Upper lobe of left lung (tissue), 6 donors: ENCODE results near the gene MCRIP1. TPM values are rescaled to one million over a fixed set of nuclear protein-coding genes. Genes with fewer than 3 reads are reported as not detected.
A peak's percentile ranks its signal among the peaks of the same experiment; 100 is the strongest.

Experiments used
- ATAC-seq, 2 donors: fragments of 200-7000 bp; cut with Tn5 transposase; one replicate each; pipeline ENCODE4 v1.9.1; 2022; ENCODE audit warnings: mild to moderate bottlenecking in 2 of 2, moderate library complexity in 2 of 2; ENCODE audit not compliant: low FRiP score in 2 of 2
- DNase-seq, 2 donors: peaks; one replicate each; pipeline ENCODE4 v3.0.0-alpha.2; 2019 to 2020
- H3K27ac ChIP-seq, 4 donors: fragments of 200-600 bp; sonication (generic); one replicate each; pipeline ENCODE4 v1.5.1; 2016 to 2019
- H3K27me3 ChIP-seq, 4 donors: fragments of 200-600 bp; sonication (generic); one replicate each; pipeline ENCODE4 v1.5.1; 2017 to 2019
- H3K36me3 ChIP-seq, 4 donors: fragments of 200-600 bp; sonication (generic); one replicate each; pipeline ENCODE4 v1.5.1; 2016 to 2019
- H3K4me1 ChIP-seq, 4 donors: fragments of 200-600 bp; sonication (generic); one replicate each; pipeline ENCODE4 v1.5.1; 2018 to 2019
- H3K4me3 ChIP-seq, 4 donors: fragments of 200-600 bp; sonication (generic); one replicate each; pipeline ENCODE4 v1.5.1; 2017 to 2019; ENCODE audit warnings: mild to moderate bottlenecking in 2 of 4, moderate library complexity in 1 of 4
- H3K9me3 ChIP-seq, 4 donors: fragments of 200-600 bp; sonication (generic); one replicate each; pipeline ENCODE4 v1.5.1; 2018 to 2019
- CTCF ChIP-seq, 6 experiments: fragments of 450-650 bp in 4 of 6; fragments of 200-600 bp in 2 of 6; sonication (generic) in 2 of 6; IDR thresholded peaks; one replicate each; pipeline ENCODE4 v1.5.1; 2016 to 2019; ENCODE audit warnings: antibody characterized with exemption in 6 of 6
- EP300 ChIP-seq, 4 donors: sonication (generic); formaldehyde crosslinking; IDR thresholded peaks; one replicate each; pipeline ENCODE4 v1.5.1; 2017; ENCODE audit warnings: antibody characterized with exemption in 4 of 4, control low read depth in 2 of 4
- POLR2A ChIP-seq, 4 donors: fragments of 450-650 bp; IDR thresholded peaks; one replicate each; pipeline ENCODE4 v1.5.1; 2016 to 2017; ENCODE audit warnings: antibody characterized with exemption in 4 of 4, mild to moderate bottlenecking in 2 of 4
- POLR2AphosphoS5 ChIP-seq, 2 donors: sonication (generic); formaldehyde crosslinking; IDR thresholded peaks; one replicate each; pipeline ENCODE4 v1.5.1; 2017; ENCODE audit warnings: antibody characterized with exemption in 2 of 2
- WGBS, 2 donors: methylation state at CpG; one replicate each; pipeline ENCODE4 v1.1.5; 2017 to 2018; 5-methylcytosine and 5-hydroxymethylcytosine counted together
- total RNA-seq, 6 donors: library from RNA; depleted of rRNA in 4 of 6; stranded (reverse); fragments of >200 nt in 4 of 6; gene quantifications; one replicate each; pipeline versions ENCODE4 v1.1.0 to v1.2.1, GENCODE V29; 2016 to 2021
- donor health status: DM: no; HTN: no; CAD: no; lungs with moderate emphysema.
- donor health status: DM: no; HTN: yes; CAD: no; lungs with severe emphysema.

MCRIP1 gene
- total RNA-seq, 6 donors from 2014 or later = 30.1 to 106 (median 70.1) TPM

DNA sequence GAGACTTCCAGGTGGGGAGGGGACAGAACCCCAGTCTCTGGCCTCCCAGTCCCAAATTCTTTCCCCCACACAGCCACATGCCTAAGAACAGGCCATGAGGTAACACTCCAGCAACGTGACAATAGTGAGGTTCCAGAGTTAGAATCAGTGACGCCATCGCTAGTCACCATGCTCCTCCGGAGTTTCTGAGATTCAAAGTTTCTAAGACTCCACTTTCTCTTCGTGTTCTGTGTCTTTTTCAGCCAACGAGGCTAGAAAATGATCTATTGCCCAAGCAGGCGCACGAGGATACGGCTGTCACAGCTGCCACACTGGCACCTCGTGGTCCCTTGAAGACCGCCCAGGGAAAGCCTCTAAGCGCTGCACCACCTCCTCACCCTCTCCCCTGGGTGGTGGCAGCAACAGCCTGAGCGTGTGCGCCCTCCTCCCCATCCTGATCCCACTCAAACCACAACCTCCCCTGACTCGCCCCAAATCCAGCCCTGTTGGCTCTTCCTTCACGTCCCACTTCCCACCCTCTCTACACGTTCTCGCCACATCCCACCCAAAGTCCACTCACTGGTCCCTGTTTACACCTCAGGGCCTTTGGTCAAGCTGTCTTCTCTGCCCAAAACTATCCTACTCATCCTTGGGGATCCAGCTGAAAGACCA lies 1.0 kb downstream of the MCRIP1 start:
- peak in 1 of 2 donors; percentile 62 for DNase-seq

GRCh38 chr17:81831563-81831956 lies 1.5 kb downstream of the MCRIP1 start:
- DNase-seq (peak in 1 of 2 donors; percentile 44), ATAC-seq (no peak)
- WGBS, 2 donors = 60 to 69% methylated on average over 3 to 5 of the region's 7 CpGs
- Histone ChIP-seq H3K9me3 (no peaks in the 10 kb centered on the region), H3K36me3 (no peaks in the 10 kb centered on the region), H3K4me1 (peaks cover 21 to 55% (median 32%) of the 10 kb centered on the region in 4 donors), H3K27me3 (no peaks in the 10 kb centered on the region), H3K27ac (peak overlapping the region; percentile 90 to 96 (median 92)), H3K4me3 (peak overlapping the region in 1 of 4 donors; percentile 97)
- TF ChIP-seq CTCF (IDR thresholded peaks at IDR 0.05) (no peak), EP300 (IDR thresholded peaks at IDR 0.05) (no peak), POLR2A (IDR thresholded peaks at IDR 0.05) (no peak), POLR2AphosphoS5 (IDR thresholded peaks at IDR 0.05) (no peak)

More for the DNA sequence above, 1.0 kb downstream of the MCRIP1 start:
- 17 to 24% methylated on average over 17 to 18 of the region's 18 CpGs for WGBS, 2 donors
- H3K27me3 ChIP-seq = no peaks in the 10 kb centered on the region
- TF ChIP-seq POLR2AphosphoS5 (IDR thresholded peaks at IDR 0.05) (peak in 1 of 2 donors; percentile 17), CTCF (IDR thresholded peaks at IDR 0.05) (no peak)
- peak; percentile 27 to 54 for ATAC-seq
- no peaks in the 10 kb centered on the region for H3K9me3 ChIP-seq
- H3K4me1 ChIP-seq = peaks cover 21 to 55% (median 32%) of the 10 kb centered on the region in 4 donors
- H3K36me3 ChIP-seq = no peaks in the 10 kb centered on the region
- peak overlapping the region; percentile 86 to 97 (median 92) for H3K4me3 ChIP-seq
- H3K27ac ChIP-seq = peak overlapping the region; percentile 90 to 96 (median 92)

DNA sequence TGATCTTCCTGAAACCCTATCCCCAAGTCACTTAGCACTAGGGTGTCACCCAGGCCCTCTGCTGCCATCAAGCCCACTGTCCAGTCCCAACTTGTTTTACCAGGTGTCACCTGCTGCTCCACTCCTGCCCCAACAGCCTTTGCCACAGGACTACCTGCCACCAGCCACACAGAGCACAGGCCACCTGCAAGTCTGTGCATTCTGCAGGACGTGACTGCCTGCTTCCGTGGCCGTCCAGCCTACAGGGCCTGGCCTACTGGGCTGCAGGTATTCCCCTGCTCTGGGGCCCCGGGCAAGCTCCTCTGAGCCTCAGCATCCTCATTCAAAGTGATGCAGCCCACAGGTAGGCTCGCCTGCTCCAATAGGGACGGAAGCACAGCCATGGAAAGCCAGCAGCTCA lies 3.2 kb downstream of the MCRIP1 start:
- ATAC-seq (no peak), DNase-seq (no peak)
- H3K9me3 ChIP-seq = no peaks in the 10 kb centered on the region
- H3K4me3 ChIP-seq = no peak overlapping the region
- peaks cover 21 to 55% (median 32%) of the 10 kb centered on the region in 4 donors for H3K4me1 ChIP-seq
- TF ChIP-seq EP300 (IDR thresholded peaks at IDR 0.05) (no peak), CTCF (IDR thresholded peaks at IDR 0.05) (no peak), POLR2AphosphoS5 (IDR thresholded peaks at IDR 0.05) (no peak), POLR2A (IDR thresholded peaks at IDR 0.05) (no peak)
- H3K27me3 ChIP-seq = no peaks in the 10 kb centered on the region
- H3K27ac ChIP-seq = no peak overlapping the region
- H3K36me3 ChIP-seq = no peaks in the 10 kb centered on the region
- 60 to 87% methylated on average over 1 to 6 of the region's 6 CpGs for WGBS, 2 donors

- DNase-seq = no peak
- TF ChIP-seq CTCF (IDR thresholded peaks at IDR 0.05) = no peak
- TF ChIP-seq POLR2A (IDR thresholded peaks at IDR 0.05) = no peak
- no peak for TF ChIP-seq EP300 (IDR thresholded peaks at IDR 0.05)
- TF ChIP-seq POLR2AphosphoS5 (IDR thresholded peaks at IDR 0.05) = no peak
- Histone ChIP-seq H3K4me1 (peaks cover 14 to 46% (median 27%) of the 10 kb centered on the region in 4 donors), H3K27ac (peak overlapping the region in 3 of 4 donors; percentile 0 to 42 (median 7)), H3K9me3 (no peaks in the 10 kb centered on the region), H3K4me3 (no peak overlapping the region), H3K27me3 (no peaks in the 10 kb centered on the region), H3K36me3 (peaks cover 0 to 10% (median 7%) of the 10 kb centered on the region in 4 donors)
- 78 to 92% methylated on average over 6 to 7 of the region's 7 CpGs for WGBS, 2 donors
- no peak for ATAC-seq
Measured at GRCh38 chr17:81828656-81829055, 4.4 kb downstream of the MCRIP1 start.
